ENCODE results near the gene NFYA. TPM values are rescaled to one million over a fixed set of nuclear protein-coding genes. Genes with fewer than 3 reads are reported as not detected.
A peak's percentile ranks its signal among the peaks of the same experiment; 100 is the strongest.

Gene NFYA
- total and polyA plus RNA-seq, 2 of the 13 experiments (the other 11 are each of a cell fraction or from before 2014, with no cell fraction given), result 16.0 to 22.9 TPM

GRCh38 chr6:41072836-41073202 lies at the start of gene NFYA (continued):
- TF ChIP-seq SAFB2 (CRISPR knock-in tag; IDR thresholded peaks at IDR 0.05; ENCODE audit: borderline replicate concordance, low read depth) (no peak), SALL1 (CRISPR knock-in tag; IDR thresholded peaks at IDR 0.05) (0 out of 2 replicates have a peak, but pooled peaks have one; percentile 1), KDM3A (CRISPR knock-in tag; IDR thresholded peaks at IDR 0.05; ENCODE audit: low read depth) (no peak), ZNF770 (CRISPR knock-in tag; IDR thresholded peaks at IDR 0.05) (no peak; the same call in 1 of the 2 replicates), SIN3B (IDR thresholded peaks at IDR 0.05; ENCODE audit: low read length) (no peak), ZNF446 (CRISPR knock-in tag; IDR thresholded peaks at IDR 0.05) (no peak), HNRNPH1 (optimal IDR thresholded peaks at IDR 0.05; ENCODE audit: low read depth, low read length) (no peak), E2F5 (CRISPR knock-in tag; conservative IDR thresholded peaks at IDR 0.05) (no peak), TCF7L2 (IDR thresholded peaks at IDR 0.05; ENCODE audit: low read depth, low read length) (no peak), ZMYM4 (CRISPR knock-in tag; IDR thresholded peaks at IDR 0.05) (no peak), MTF2 (CRISPR knock-in tag; IDR thresholded peaks at IDR 0.05; ENCODE audit: borderline replicate concordance) (no peak), RARA (CRISPR knock-in tag; IDR thresholded peaks at IDR 0.05) (no peak), MEIS2 (CRISPR knock-in tag; IDR thresholded peaks at IDR 0.05) (no peak)
- TF ChIP-seq, protein P1, sequence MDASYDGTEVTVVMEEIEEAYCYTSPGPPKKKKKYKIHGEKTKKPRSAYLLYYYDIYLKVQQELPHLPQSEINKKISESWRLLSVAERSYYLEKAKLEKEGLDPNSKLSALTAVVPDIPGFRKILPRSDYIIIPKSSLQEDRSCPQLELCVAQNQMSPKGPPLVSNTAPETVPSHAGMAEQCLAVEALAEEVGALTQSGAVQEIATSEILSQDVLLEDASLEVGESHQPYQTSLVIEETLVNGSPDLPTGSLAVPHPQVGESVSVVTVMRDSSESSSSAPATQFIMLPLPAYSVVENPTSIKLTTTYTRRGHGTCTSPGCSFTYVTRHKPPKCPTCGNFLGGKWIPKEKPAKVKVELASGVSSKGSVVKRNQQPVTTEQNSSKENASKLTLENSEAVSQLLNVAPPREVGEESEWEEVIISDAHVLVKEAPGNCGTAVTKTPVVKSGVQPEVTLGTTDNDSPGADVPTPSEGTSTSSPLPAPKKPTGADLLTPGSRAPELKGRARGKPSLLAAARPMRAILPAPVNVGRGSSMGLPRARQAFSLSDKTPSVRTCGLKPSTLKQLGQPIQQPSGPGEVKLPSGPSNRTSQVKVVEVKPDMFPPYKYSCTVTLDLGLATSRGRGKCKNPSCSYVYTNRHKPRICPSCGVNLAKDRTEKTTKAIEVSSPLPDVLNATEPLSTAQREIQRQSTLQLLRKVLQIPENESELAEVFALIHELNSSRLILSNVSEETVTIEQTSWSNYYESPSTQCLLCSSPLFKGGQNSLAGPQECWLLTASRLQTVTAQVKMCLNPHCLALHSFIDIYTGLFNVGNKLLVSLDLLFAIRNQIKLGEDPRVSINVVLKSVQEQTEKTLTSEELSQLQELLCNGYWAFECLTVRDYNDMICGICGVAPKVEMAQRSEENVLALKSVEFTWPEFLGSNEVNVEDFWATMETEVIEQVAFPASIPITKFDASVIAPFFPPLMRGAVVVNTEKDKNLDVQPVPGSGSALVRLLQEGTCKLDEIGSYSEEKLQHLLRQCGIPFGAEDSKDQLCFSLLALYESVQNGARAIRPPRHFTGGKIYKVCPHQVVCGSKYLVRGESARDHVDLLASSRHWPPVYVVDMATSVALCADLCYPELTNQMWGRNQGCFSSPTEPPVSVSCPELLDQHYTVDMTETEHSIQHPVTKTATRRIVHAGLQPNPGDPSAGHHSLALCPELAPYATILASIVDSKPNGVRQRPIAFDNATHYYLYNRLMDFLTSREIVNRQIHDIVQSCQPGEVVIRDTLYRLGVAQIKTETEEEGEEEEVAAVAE (CRISPR knock-in tag; IDR thresholded peaks at IDR 0.05; ENCODE audit: borderline replicate concordance), result peak; percentile 29; the same call in 1 of the 2 replicates
- TF ChIP-seq, protein P2, sequence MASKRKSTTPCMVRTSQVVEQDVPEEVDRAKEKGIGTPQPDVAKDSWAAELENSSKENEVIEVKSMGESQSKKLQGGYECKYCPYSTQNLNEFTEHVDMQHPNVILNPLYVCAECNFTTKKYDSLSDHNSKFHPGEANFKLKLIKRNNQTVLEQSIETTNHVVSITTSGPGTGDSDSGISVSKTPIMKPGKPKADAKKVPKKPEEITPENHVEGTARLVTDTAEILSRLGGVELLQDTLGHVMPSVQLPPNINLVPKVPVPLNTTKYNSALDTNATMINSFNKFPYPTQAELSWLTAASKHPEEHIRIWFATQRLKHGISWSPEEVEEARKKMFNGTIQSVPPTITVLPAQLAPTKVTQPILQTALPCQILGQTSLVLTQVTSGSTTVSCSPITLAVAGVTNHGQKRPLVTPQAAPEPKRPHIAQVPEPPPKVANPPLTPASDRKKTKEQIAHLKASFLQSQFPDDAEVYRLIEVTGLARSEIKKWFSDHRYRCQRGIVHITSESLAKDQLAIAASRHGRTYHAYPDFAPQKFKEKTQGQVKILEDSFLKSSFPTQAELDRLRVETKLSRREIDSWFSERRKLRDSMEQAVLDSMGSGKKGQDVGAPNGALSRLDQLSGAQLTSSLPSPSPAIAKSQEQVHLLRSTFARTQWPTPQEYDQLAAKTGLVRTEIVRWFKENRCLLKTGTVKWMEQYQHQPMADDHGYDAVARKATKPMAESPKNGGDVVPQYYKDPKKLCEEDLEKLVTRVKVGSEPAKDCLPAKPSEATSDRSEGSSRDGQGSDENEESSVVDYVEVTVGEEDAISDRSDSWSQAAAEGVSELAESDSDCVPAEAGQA (IDR thresholded peaks at IDR 0.05; ENCODE audit: low read depth), result peak; percentile 73; the same call in 1 of the 2 replicates
- TF ChIP-seq, protein P2 (CRISPR knock-in tag; IDR thresholded peaks at IDR 0.05; ENCODE audit: borderline replicate concordance), result no peak
